ENCODE results near the gene B4GALT1.
"Not testable (repeated sequence)": the region's sequence is repeated elsewhere in the genome, so short reads cannot be mapped to it uniquely, and the experiment has no call there.

The B4GALT1 gene

GRCh38 chr9:33161589-33162132 is 5.5 kb downstream of the B4GALT1 start:
- DNase-seq (ENCODE audit: low spot score), result no peak

- peak; percentile 70 for DNase-seq (ENCODE audit: low spot score)
These were observed 6.0 kb downstream of the B4GALT1 start for GRCh38 chr9:33161011-33161588.

DNA sequence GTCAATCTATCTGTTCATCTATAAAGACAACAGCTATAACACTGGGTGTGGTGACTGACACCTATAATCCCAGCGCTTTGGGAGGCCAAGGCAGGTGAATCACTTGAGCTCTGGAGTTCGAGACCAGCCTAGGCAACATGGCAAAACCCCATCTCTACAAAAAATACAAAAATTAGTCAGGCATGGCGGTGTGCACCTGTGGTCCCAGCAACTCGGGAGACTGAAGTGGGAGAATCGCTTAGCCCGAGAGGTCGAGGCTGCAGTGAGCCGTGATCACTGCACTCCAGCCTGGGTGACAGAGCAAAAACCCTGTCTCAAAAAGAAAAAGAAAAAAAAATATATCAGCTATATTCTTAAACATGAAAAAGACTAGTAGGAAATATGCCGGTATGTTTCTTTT is 6.7 kb downstream of the B4GALT1 start:
- not testable (repeated sequence) for DNase-seq (ENCODE audit: low spot score)

GRCh38 chr9:33159777-33160127 is 7.4 kb downstream of the B4GALT1 start:
- peak; percentile 87 for DNase-seq (ENCODE audit: low spot score)

- no peak for DNase-seq (ENCODE audit: low spot score)
These were observed 8.0 kb downstream of the B4GALT1 start for GRCh38 chr9:33158843-33159776.

- DNase-seq (ENCODE audit: low spot score), result no peak
These were observed 8.9 kb downstream of the B4GALT1 start for GRCh38 chr9:33157960-33158842.

- no peak for DNase-seq (ENCODE audit: low spot score)
These were observed 11.7 kb downstream of the B4GALT1 start for GRCh38 chr9:33155393-33155792.

- no peak for DNase-seq (ENCODE audit: low spot score)
These were observed 12.8 kb downstream of the B4GALT1 start for GRCh38 chr9:33154371-33154770.

DNA sequence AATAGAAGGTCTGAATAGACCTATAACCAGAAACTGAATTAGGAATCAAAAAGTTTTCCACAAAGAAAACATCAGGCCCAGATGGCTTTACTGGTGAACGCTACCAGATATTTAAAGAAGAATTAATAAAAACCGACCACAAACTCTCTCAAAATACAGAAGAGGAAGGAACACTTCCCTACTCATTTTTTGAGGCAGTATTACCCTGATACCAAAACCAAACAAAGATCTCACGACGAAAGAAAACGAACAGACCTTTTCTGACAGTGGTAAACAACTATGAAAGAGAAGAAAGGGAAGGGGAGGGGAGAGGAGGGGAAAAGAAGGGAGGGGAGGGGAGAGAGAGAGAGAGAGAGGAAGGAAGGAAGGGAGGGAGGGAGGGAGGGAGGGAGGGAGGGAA is 13.5 kb downstream of the B4GALT1 start:
- no peak for DNase-seq (ENCODE audit: low spot score)

- DNase-seq (ENCODE audit: low spot score), result no peak
These were observed 14.1 kb downstream of the B4GALT1 start for GRCh38 chr9:33153001-33153400.

DNA sequence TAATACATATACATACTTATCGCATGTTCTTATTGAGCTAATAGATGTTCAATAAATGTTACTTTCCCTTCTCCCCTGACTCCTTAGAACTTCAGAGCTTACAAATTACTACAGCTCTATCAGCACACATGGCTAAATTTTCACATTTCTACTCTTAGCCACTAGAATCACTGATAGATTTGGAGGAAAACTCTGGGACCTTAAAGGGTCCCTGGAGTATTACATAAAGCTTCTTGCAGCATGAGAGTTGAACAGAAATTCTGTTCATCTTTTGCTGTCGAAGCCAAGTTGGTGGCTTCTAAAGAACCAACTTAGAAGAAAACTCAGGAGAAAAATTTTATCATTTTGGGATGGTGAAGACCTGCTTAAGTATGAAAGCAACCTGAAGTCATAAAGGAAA is 15.5 kb downstream of the B4GALT1 start:
- DNase-seq (ENCODE audit: low spot score), result no peak

GRCh38 chr9:33151007-33151557 is 16.1 kb downstream of the B4GALT1 start:
- DNase-seq (ENCODE audit: low spot score), result no peak

GRCh38 chr9:33148367-33149014 is 18.6 kb downstream of the B4GALT1 start:
- DNase-seq (ENCODE audit: low spot score), result no peak

GRCh38 chr9:33147416-33148169 is 19.5 kb downstream of the B4GALT1 start:
- no peak for DNase-seq (ENCODE audit: low spot score)

DNA sequence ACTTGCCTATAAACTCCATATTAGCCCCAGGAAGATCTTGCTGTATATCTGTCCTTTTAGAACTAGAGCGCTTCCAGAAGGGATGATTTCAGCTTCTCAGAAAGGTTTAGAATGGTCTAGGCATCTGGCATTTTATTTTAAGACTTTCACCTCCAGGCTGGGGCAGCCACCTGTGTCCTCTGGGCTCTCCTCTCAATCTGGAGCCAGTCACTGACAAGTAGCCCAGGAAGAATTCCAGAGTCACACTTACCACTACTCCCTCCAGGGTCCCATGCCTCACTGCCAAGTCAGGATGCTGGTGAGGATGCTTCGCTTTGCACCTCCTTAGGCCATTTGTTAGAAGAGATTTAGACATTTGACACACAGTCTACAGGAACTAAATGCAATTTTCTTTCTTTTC is 20.8 kb downstream of the B4GALT1 start:
- DNase-seq (ENCODE audit: low spot score), result no peak

DNA sequence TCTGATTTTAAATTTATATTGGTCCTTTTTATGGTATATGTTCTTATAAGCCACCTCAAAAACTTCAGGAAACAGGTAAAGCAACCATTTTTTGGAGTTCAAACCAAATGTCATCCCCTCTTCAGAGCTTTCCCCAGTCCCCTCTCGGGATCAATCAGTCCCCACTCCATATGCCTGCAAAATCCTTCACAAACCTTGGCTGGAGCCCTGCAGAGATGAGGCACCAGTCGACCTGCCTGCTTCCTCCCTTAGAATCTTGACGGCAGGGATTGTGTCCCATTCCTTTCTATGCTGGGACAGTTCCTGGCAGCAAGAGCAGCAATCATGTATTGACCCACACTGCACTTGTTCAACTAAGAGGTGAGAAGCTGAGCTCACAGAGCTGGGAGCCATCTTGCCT is 22.6 kb downstream of the B4GALT1 start:
- no peak for DNase-seq (ENCODE audit: low spot score)

- no peak for DNase-seq (ENCODE audit: low spot score)
These were observed 23.9 kb downstream of the B4GALT1 start for GRCh38 chr9:33143241-33143661.

DNA sequence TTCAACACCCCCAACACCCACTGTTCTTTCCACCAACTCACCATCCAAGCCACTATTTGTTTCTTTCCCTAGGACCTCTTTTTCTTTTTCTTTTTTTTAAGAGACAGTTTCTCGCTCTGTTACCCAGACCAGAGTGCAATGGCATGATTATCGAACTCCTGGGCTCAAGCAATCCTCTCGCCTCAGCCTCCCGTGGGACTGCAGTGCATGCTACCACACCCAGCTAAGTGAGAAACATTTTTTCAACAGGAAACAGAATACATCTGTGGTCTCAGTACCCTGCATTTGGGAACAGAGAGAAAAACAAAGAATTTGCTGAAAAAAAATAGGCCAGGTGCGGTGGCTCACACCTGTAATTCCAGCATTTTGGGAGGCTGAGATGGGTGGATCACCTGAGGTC is 24.6 kb downstream of the B4GALT1 start:
- no peak for DNase-seq (ENCODE audit: low spot score)

DNA sequence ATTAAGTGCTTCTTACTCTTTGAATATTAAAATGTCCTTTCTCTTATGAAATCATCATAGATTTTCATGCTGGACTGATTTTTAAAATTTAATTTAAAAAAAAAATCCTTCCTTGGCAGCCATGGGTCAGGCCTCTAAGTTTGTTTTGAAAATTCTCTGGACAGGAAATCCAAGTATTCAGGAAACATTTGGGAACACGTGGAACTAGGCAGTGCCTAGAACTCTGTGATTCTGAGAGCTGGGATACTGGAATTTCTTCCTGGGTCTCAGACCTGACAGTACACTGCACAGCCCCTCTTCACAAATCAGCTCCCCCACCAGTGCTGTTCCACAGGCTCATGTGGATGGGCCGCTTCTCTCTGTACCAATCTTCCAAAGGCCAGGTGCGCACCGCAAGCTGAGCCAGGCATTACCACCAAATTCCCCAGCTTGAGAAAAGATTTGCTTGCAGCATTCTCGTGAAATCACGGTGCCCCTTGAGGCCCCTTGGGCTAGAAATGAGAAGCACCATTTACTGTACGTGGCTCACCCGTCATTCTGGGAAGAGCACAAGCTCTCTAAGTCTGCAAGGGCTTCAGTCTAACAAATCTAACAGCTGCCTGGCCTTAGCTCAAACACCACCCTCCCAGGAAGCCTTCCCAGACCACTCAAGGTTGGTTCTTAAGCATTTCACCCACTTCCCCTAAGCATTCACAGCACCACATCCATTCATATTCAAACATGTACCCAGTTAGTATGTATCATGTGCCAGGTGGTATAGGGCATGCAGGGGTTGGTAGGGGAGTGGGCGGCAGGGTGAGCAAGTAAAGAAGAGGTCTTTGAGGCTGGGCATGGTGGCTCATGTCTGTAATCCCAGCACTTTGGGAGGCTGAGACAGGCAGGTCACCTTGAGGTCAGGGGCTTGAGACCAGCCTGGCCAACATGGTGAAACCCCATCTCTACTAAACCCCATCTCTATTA is 26.5 kb downstream of the B4GALT1 start:
- DNase-seq (ENCODE audit: low spot score), result no peak
